HTERT RPE-1 (cell line): Measurements from ENCODE around the gene MYO18A.

ENCODE experiments used
- in situ Hi-C: fragments of 300-500 bp; cut with MboI; formaldehyde crosslinking; loops from 4 replicates; pipeline ENCODE4 v1.14.3; 2020; ENCODE audit warnings: low sequenced_read_pairs

The MYO18A gene

DNA sequence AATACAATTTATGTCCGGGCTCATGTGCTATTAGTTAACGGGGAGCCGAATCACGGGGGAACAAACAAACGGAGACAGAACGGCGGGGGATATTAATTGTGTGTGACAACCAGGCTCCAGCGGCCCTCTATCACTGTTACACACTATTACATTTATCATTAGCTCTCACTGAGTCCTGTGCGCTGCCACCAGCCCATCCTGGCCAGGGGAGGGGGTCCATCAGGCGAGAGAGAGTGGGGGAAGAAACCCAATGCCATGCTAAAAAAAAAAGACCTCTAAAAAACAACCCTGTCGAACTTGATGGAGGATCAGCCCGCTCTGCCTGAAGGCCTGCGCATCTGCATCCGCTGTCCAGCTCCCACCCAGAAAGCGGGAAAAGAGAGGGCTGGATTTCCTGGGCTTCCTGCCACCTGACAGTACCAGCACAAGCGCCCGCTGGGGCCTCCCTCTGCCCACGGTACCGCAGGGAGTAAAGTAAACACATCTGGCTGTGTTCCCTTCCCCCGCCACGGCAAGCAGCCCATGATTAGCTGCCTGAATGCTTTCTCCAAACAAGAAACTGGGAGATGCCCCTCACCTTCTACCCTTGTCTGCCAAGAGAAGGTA is 95.6 kb downstream of the MYO18A start:
- in situ Hi-C loops: no loop called here

DNA sequence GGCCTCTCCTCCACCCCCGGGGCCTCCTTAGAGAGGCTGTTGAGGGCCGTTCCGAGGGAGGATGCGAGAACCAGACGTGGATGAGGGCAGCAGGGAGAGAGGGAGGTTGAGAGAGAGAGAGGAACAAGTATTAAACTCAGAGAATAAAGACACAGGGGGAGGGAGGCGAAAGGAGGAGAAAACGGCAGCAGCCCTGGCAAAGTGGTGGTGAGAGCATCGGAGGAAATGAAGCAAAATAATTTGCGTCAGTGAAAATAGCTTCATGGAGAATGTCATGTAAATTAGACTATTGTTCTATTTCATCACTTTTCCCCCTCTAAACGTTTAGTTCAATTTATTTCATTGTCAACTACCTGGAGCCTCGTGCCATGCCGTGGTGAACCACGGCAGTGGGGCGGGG is 99.2 kb downstream of the MYO18A start:
- in situ Hi-C loops: no loop called here

DNA sequence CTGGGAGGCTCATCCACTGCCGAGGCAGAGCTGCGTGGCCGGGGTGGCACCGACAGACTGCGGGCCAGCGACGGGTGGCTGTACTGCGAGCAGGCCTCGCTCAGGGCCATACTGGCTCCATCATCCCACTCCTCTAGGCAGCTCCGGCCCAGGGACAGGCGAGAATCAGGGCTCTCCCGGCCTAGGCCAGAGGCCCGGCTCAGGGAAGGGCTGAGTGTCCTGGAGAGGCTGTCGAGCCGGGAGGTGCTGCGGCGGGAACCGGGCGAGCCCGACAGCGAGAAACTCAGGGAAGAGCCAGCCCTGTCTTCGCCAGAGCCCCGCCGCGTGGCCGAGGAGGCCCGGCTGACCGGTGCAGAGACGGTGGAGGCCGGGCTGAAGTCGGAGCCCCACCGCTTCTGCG is 99.9 kb downstream of the MYO18A start:
- in situ Hi-C loops: no loop called here

DNA sequence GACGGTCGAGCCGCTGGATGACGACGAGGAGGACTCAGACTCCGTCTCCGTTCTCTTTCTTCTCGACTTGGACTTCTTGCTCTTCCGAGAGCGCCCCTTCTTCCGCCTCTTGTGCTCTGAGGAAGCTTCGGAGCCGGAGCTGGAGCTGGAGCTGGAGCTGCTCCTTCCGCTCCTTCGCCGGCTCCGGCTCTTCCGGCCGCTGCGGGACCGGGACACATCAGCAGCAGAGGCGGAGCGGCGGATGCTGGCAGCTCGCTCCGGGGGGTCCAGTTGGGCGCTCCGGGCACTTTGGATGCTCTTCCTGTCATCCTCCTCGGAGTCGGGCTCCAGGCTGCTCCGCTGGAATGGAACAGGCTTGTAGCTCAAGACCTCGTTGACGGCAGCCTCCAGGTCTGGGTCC is 100.3 kb downstream of the MYO18A start:
- in situ Hi-C loops: no loop called here

DNA sequence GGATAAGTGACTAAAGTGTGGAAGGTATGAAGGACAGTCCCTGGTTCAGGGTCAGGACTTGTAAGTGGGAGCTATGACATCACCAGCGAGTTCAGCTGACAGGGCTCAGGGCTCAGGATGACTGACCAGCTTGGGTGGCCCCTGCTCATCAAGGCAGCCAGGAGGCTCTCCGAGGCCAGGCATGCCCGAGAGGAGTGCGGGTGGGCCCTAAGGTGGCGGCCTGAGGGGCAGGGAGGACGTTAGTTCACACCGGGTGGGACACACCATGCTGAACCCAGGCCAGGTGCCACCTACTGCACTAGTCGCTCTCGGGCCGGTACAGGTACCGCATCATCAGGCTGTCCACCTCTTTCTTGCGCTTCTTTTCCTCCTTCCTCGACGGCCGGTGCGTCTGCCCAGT is 100.8 kb downstream of the MYO18A start:
- in situ Hi-C loops: no loop called here

DNA sequence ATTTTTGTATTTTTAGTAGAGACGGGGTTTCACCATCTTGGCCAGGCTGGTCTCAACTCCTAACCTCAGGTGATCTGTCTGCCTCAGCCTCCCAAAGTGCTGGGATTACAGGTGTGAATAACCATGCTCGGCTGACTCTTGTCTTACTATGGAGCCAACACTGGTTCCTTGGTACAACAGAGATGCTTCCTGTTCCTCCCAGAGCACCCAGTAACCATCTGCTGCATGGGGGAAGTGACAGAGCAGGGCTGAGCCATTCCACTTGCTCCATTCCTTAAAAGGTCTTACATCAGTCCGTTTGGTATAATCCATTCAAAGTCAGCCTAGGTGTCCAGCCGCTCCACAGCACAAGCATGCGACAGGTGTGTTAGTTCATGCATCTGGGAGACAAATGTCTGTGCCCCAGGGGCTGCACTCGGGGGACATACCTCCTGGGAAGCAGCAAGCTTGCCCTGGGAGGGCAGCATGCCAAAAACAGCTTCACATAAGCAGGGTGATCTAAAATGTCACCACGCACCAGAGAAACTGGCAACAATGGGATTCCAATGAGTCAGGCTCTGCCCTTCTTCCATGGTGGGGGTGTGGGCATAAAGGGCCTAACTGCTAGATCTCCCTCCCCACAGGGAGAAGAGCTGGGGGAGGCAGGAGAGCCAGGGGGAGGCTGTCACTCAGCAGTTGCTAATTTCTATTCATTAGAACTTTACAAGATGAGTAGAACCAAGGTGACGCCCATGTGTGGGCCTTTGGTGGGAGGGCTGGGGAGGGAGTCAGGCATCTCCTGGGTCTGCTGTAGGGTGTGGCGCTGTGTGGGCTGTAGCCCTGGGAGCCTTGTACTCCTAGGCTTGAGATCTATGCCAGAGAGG is 101.8 kb downstream of the MYO18A start:
- in situ Hi-C loops: no loop called here

DNA sequence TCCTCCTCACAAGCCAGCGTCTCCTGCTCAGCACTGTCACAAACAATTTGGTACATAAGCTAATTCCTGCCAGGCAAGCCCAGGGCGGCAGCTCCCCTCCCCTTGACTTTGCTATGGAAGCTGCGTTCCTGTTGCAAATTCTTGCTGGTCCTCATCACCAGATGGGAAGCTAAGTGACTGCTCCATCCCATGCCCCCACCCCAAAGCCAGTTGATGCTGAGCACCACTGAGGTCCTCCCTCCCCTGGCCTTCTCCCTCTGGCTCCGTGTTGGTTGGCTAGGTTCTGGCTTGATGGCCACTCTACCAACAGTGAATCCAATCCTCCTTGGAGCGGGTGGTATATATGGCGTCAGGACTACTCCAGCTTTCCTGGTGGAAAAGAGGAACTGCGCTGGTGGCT is 102.9 kb downstream of the MYO18A start:
- in situ Hi-C loops: no loop called here

DNA sequence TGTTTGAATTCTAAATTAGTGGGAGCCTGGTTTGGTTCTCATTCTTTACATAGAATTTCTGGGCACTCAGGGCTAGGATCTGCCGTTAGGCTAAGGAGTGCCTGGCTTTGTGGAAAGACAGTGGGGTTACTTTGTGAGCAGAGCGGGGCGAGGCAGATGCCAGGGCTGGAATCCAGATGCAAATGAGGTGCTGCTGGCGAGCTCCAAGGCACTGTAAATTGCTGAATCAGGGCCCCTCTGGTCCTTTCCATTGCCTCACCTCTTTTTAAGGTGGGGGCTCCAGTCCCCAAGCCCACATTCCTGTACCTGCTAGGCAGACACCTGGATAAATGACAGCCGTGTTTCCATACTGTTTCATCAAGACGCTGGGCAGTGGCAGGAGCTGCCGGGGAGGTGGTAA is 103.5 kb downstream of the MYO18A start:
- in situ Hi-C loops: no loop called here

DNA sequence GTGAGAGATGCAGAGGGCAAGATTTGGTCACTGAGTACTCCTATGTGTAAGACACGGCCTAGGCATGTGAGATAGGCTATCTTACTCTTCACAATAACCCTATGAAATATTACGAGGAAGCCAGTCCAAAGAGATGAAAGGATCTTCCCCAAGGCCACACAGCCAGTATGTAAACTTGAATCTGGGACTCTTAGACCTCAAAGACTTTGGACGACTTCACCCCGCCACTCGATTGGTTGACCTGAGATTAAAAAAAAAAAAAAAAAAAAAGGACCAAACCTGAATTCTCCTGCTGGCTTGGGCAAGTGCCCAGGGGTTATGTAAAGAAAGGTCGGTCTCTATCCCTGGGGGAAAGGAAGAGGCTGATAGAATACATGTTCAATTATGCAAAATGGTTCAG is 104.1 kb downstream of the MYO18A start:
- in situ Hi-C loops: no loop called here

DNA sequence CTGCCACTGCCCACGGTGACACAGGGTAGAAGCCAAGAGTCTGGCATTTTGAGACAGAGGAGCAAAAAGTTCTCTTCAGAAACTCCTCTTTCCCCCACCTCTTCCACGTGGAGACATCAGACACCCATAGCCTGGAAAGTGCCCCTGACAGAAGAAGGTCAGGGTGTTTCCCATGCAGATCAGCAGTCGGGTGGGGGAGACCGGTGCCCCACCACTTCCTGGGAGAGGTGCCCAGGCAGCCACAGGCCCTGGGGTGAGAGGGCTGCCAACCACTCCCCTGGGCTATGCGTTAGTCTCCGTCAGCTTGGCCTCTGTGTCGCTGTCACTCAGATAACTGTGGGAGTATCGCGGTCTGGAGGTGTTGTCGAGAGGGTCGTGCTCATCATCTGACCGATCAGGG is 105.7 kb downstream of the MYO18A start:
- in situ Hi-C loops: no loop called here

DNA sequence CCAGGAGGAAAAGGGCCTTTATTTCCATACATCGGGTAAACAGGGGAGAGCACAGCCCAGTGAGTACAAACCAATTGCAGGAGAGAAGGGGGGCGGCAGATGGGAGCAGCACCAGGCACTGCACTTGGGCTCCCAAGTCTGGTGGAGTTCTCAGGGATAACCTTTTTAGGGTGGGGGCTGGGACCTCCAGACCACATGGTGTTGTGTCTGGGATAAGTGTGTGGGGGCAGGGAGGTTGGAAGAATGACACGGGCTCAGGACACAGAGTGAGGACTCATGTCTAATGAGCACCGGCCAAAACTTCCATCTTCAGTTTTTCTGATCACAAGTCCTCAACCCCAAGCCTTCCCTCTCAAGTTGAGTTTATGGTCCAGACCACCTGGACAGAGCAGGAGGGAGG is 106.7 kb downstream of the MYO18A start:
- in situ Hi-C loops: no loop called here

DNA sequence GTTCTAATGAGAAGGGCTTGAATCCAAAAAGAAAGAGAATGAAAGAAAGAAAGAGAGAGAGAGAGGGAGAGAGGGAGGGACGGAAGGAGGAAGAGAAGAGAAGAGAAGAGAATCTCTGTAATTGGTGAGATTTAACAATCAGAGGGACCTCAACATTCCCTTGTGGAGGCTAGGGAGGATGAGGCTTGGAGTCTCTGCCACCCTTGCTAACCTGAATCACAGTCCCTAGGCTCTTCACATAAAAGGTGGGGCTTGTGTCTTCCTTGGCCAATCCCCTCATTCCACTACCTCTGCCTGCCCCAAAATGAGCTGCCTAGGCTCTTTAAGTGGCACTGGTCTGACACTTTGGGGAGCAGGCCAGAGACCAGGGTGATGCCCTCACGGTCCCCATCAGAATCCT is 107.2 kb downstream of the MYO18A start:
- in situ Hi-C loops: no loop called here

DNA sequence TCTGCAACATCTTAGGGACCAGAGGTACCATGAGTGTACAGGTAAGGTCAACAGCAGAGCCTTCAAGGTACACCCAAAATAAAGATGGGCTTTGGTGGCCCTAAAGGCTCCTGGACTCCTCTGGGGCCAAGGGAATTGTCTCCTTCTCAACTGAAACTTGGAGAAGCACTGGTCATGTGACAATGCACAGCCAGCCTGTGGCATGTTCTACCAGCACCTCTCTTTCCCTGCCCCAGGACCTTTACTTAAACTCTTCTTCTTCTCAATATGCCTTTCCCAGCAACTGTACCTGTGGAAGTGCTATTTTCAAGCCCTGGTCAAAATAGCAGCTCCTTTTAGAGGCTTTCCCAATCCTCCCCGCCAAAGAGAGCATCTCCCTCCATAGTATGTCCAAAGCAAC is 108.9 kb downstream of the MYO18A start:
- in situ Hi-C loops: no loop called here

DNA sequence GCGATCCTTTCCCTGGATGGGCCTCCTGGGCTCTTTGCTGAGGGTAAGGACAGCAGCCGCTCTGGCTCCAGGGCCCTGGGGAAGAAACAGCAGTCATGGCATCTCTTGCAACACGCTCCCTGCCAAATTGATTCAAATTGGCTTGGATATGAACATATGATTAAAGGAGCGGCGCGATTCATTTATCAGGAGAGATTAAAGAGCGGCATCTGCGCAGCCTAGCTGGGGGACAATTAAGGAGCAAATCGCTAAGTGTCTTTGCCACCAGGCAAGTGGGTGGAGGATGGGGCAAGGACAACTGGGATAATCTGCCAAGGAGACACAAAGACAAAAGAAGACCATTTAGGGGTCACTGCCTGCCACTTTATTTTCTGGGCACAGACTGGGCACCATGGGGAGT is 109.4 kb downstream of the MYO18A start:
- in situ Hi-C loops: no loop called here

DNA sequence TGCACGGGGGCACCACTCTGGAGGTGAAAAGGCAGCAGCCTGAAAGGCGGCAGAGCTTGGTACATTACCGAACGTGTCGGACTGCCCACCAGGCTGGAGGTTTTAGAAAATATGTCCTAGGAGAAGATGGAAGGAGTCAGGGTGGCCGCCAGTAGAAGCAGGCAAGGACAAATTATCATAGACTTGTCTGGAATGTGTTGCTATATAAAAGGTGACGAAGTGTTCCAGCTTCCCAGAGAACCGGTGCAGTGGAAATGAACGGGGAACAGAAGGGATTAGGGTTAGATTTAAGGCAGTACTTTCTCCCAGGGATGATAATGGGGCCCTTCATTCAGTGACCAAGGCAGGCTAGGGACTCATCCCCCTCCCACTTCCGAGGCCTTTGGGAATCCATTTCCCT is 109.9 kb downstream of the MYO18A start:
- in situ Hi-C loops: no loop called here

DNA sequence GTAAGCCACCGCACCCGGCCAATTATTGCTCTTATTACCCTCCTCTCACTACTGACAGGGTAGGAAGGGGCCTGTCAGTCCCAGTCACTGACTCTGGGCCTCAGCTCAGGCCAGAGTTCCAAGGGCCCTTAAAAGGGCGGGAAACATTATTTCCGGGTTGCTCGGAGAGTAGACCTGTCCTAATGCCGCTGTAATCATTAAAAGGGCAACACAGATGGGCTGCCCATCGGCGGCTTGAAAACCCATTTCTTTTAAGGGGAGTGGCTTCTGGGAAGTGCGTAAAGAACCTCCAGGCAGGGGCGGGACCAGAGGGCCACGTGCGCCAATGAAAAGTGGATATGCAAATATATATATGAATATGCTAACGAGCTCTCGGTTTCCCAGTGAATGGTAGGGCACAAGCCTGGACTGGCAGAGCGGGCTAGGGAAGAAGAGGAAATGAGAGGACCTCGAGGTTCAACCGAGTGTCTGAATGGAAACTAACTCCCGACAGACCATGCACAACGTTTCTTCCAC is 110.6 kb downstream of the MYO18A start:
- in situ Hi-C loops: no loop called here

DNA sequence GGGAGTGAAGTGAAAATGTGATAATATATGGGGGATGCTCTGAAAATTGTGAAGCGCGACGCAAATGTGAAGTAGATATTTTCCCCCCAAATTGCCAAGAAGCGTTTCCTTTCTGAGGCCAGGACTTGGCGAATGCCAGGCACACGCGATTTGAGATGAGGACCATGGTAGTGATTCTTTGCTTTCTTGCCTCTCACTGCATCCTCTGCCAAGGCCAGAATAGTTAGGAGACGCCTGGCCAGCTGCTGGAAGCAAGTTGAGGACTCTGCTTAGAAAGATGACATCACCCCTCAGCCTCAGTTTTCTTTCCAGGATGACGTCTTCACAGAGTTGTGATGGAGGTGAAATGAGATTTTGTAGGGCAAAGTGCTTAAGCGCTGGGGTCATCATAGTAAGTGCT is 111.4 kb downstream of the MYO18A start:
- in situ Hi-C loops: no loop called here

DNA sequence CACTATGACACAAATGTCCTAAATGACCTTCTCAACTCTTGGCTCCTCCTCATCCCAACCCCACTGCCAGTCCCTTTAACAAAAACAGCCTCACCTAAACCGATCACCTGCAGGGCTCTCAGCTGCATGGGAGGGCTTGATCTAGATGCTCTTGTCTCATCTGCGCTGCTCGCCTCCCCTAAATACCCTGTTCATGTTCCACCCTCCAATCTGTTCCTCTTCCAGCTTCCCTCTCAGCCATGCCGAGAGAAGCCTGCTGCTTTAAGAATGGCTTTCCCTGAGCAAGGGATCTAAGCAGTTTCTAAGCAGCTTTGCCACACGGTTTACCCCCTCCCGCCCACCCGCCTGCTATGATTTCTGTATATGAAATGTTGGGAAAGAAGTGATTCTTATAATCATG is 113.6 kb downstream of the MYO18A start:
- in situ Hi-C loops: no loop called here

DNA sequence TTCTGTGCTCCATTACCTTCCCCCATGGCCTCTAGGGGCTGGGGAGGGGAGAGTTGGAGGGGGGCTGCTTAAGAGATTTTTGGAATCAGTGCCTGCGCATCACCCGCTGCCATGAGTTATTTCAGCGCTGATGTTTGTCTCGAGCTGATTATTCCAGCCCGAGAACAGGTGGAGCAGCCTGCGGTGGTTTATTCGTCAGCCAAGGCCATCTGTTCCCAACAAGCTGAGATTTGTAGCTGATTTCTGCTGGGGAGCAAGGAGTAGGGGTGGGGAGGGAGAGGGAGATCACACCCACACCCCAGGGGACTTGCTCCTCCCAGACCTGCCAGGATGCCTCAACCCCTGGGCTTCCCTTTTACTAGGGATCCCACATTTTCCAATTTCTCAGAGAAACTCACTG is 114.2 kb downstream of the MYO18A start:
- in situ Hi-C loops: no loop called here

DNA sequence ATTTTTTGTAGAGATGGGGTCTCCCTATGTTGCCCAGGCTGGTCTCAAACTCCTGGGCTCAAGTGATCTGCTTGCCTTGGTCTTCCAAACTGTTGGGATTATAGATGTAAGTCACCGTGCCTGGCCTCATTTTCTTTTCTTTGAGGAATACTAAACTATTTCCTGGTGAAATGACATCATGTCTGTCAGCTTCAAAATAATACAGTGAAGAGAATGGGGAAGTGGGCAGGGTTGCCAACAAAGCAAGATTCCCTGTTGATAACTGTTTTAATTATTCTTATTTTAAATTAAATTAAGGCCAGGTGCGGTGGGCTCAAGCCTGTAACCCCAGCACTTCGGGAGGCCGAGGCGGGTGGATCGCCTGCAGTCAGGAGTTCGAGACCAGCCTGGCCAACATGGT is 116.2 kb downstream of the MYO18A start:
- in situ Hi-C loops: no loop called here

DNA sequence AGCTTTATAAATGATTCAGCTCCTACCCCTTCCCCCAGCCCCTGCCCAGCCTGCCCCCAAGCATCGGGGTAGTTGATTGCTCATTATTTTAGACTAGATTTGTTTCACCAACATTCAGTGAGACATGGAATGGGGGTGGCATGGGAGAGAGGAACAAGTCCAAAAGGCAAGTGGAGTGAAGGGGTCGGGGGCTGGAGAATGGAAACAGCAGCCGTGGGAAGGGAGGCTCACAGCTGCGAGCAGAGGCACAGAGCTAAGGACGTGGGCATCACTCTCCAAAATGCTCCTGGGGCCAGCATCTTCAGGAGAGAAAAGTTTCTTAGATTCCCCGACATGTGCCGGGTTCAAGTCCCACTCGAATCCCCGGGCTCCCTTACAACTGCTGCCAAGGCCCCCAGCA is 118.0 kb downstream of the MYO18A start:
- in situ Hi-C loops: no loop called here

DNA sequence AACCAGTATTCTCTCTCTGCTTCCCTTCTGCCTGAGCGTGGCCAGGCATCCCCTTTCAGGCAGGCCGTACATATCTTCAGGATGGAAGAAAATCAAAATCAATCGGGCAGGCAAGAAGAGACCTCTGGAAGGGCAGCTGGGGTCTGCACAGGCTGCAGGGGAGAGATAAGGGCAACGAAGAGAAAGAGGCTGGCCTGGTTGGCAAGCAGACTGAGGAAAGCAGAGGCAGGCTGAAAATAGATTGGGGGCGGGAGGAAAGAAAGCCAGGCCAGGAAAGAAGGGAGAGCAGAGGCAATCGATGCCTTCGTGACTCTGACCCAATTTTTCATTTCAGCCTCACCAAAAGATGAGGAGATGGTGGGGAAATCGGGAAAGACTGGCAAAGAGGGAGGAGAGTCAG is 119.2 kb downstream of the MYO18A start:
- in situ Hi-C loops: no loop called here

DNA sequence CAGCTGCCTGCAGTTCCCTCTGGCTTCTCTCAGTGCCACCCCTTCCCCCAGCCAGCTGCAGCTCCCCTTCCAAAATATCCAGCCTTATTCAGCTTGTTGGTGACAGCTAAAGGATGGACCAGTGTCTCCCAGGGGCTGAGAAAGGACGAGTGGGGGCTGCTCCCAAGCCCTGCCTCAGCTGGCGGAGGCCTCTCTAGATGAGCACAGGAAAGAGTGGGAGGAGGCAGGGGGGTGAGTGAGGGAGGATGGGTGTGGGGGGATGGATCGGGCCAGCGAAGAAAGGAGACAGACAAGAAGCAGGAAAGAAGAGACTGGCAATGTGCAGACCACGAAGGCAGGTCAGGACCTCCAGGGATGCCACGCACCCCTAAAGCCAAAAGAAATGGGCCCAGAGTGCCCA is 119.7 kb downstream of the MYO18A start:
- in situ Hi-C loops: no loop called here
